Measurements from ENCODE around the gene TSPAN31. TPM values are rescaled to one million over a fixed set of nuclear protein-coding genes. Genes with fewer than 3 reads are reported as not detected.

Gene TSPAN31
- total and polyA plus RNA-seq, 8 donors = 12.2 to 29.8 (median 14.5) TPM

- intact Hi-C loops (cut with DNase I) = no loop called here
- no peak for TF ChIP-seq CTCF (IDR thresholded peaks at IDR 0.05)
- Histone ChIP-seq H3K4me1 (peaks cover 6 to 8% (median 8%) of the 10 kb centered on the region in 3 donors), H3K4me3 (no peak overlapping the region), H3K9me3 (no peaks in the 10 kb centered on the region), H3K27me3 (no peaks in the 10 kb centered on the region), H3K36me3 (no peaks in the 10 kb centered on the region), H3K27ac (no peak overlapping the region)
- ATAC-seq (no peak), FAIRE-seq (no peak), DNase-seq (no peak)
- 89 to 95% methylated on average over 2 of the region's 2 CpGs for WGBS, 2 donors
Measured at GRCh38 chr12:57762463-57762862, 17.6 kb downstream of the TSPAN31 start.

GRCh38 chr12:57763881-57764661, 19.2 kb downstream of the TSPAN31 start:
- no peak for TF ChIP-seq CTCF (IDR thresholded peaks at IDR 0.05)
- Histone ChIP-seq H3K27ac (peak overlapping the region in 3 of 4 donors; percentile 60 to 70 (median 64)), H3K9me3 (no peaks in the 10 kb centered on the region), H3K4me1 (peaks cover 6 to 8% (median 8%) of the 10 kb centered on the region in 3 donors), H3K36me3 (no peaks in the 10 kb centered on the region), H3K4me3 (peak overlapping the region in 3 of 4 donors; percentile 23 to 56 (median 49)), H3K27me3 (no peaks in the 10 kb centered on the region)
- 69 to 74% methylated on average over 6 of the region's 6 CpGs for WGBS, 2 donors
- intact Hi-C loops (cut with DNase I) = no loop called here
- DNase-seq = no peak
- FAIRE-seq = no peak
- no peak for ATAC-seq

- WGBS, 2 donors = 5 to 6% methylated on average over 17 of the region's 17 CpGs
- peak overlapping the region; percentile 23 to 56 (median 38) for H3K4me3 ChIP-seq
- peak overlapping the region; percentile 52 to 70 (median 62) for H3K27ac ChIP-seq
- ATAC-seq = peak; percentile 83 to 87 (median 85)
- H3K36me3 ChIP-seq = no peaks in the 10 kb centered on the region
- intact Hi-C loops (cut with DNase I) = no loop called here
- no peaks in the 10 kb centered on the region for H3K27me3 ChIP-seq
- no peak for FAIRE-seq
- TF ChIP-seq CTCF (IDR thresholded peaks at IDR 0.05) = no peak
- H3K4me1 ChIP-seq = peaks cover 6 to 8% (median 8%) of the 10 kb centered on the region in 3 donors
- peak; percentile 75 to 89 (median 81) for DNase-seq
- no peaks in the 10 kb centered on the region for H3K9me3 ChIP-seq
Measured at GRCh38 chr12:57764662-57765002, 19.8 kb downstream of the TSPAN31 start.

- peak overlapping the region; percentile 52 to 70 (median 62) for H3K27ac ChIP-seq
- DNase-seq = peak in 5 of 6 donors; percentile 48 to 86 (median 58)
- 1 to 2% methylated on average over 59 to 60 of the region's 60 CpGs for WGBS, 2 donors
Measured at GRCh38 chr12:57765003-57765697, 20.3 kb downstream of the TSPAN31 start.

More at GRCh38 chr12:57765003-57765697, 20.3 kb downstream of the TSPAN31 start:
- Histone ChIP-seq H3K4me1 (peaks cover 6 to 8% (median 8%) of the 10 kb centered on the region in 3 donors), H3K4me3 (peak overlapping the region; percentile 23 to 56 (median 38)), H3K36me3 (no peaks in the 10 kb centered on the region), H3K9me3 (no peaks in the 10 kb centered on the region), H3K27me3 (no peaks in the 10 kb centered on the region)
- peak in 2 of 4 donors; percentile 8 to 12 for TF ChIP-seq CTCF (IDR thresholded peaks at IDR 0.05)
- ATAC-seq (peak; percentile 51 to 74 (median 66)), FAIRE-seq (no peak)
- intact Hi-C loops (cut with DNase I) = no loop called here

All from pancreas (tissue), 10 donors.